Measurements from ENCODE around the gene FITM2.

- TF ChIP-seq, protein P1, sequence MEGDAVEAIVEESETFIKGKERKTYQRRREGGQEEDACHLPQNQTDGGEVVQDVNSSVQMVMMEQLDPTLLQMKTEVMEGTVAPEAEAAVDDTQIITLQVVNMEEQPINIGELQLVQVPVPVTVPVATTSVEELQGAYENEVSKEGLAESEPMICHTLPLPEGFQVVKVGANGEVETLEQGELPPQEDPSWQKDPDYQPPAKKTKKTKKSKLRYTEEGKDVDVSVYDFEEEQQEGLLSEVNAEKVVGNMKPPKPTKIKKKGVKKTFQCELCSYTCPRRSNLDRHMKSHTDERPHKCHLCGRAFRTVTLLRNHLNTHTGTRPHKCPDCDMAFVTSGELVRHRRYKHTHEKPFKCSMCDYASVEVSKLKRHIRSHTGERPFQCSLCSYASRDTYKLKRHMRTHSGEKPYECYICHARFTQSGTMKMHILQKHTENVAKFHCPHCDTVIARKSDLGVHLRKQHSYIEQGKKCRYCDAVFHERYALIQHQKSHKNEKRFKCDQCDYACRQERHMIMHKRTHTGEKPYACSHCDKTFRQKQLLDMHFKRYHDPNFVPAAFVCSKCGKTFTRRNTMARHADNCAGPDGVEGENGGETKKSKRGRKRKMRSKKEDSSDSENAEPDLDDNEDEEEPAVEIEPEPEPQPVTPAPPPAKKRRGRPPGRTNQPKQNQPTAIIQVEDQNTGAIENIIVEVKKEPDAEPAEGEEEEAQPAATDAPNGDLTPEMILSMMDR (IDR thresholded peaks at IDR 0.05; ENCODE audit: extremely low read depth in 1 of 2, insufficient read depth in 1 of 2, low read depth in 1 of 2, low read length in 2 of 2): no peak
- no peak for TF ChIP-seq POLR2A (IDR thresholded peaks at IDR 0.05; ENCODE audit: low read depth, low read length)
- TF ChIP-seq, protein P2, sequence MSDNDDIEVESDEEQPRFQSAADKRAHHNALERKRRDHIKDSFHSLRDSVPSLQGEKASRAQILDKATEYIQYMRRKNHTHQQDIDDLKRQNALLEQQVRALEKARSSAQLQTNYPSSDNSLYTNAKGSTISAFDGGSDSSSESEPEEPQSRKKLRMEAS (IDR thresholded peaks at IDR 0.05; ENCODE audit: insufficient read depth, insufficient read length): no peak
These were observed 8.9 kb downstream of the FITM2 start for GRCh38 chr20:44302026-44302669.
